K562 (cell line): ENCODE measurements around the gene CACNG7. TPM values are rescaled to one million over a fixed set of nuclear protein-coding genes. Genes with fewer than 3 reads are reported as not detected.
A peak's percentile ranks its signal among the peaks of the same experiment; 100 is the strongest.

Source experiments
- ATAC-seq: fragments of 200-7000 bp; cut with Tn5 transposase; 3 replicates; pipeline ENCODE4 v1.9.1; 2020; ENCODE audit warnings: moderate library complexity
- BruUV-seq: library from RNA; stranded (reverse); fragments of 400-500 nt; replicated peaks from 2 replicates; lab custom pipeline; 2021; lab: Mats Ljungman, UMichigan
- CTCF ChIA-PET: fragments of 300-600 bp; formaldehyde crosslinking; extraction: SDS; loops from one replicate; lab custom pipeline; 2021; ENCODE audit warnings: low intra/inter-chr PET ratio; lab: Yijun Ruan, JAX
- POLR2A ChIA-PET: fragments of 300-600, 350-650 bp; sonication (Branson Sonifier 250); formaldehyde crosslinking; extraction: SDS; loops from one replicate; lab custom pipeline; 2021; ENCODE audit warnings: antibody characterized with exemption, inconsistent platforms; lab: Yijun Ruan, JAX
- DNase-seq, 4 experiments: peaks; one replicate each; pipeline versions ENCODE4 v3.0.0 to v3.0.0-alpha.2; 2011 to 2018; ENCODE audit warnings: low spot score in 3 of 4, mixed read lengths in 3 of 4; ENCODE audit errors: extremely low read depth in 1 of 4
- FAIRE-seq: peaks from 2 replicates; lab custom pipeline; 2011; peaks lifted over from hg19 to GRCh38; lab: Jason Lieb, UNC
- H2AFZ ChIP-seq: 2 replicates; pipeline ENCODE4 v1.6.0; 2011; ENCODE audit warnings: low read depth, low read length, control low read depth, inconsistent platforms
- H3K27ac ChIP-seq: fragments of 200-600 bp; 3 replicates; pipeline ENCODE4 v1.8.0; 2011; ENCODE audit warnings: low read depth, mild to moderate bottlenecking, control low read depth, inconsistent platforms, low read length, moderate library complexity, mixed read lengths; ENCODE audit errors: extremely low read depth
- H3K27me3 ChIP-seq, 2 experiments: fragments of 300-600 bp in 1 of 2; 2 replicates in 1 of 2; 3 replicates in 1 of 2; pipeline versions ENCODE4 v1.6.0 to v1.8.0; 2011; ENCODE audit warnings: inconsistent platforms in 2 of 2, low read length in 2 of 2, mild to moderate bottlenecking in 1 of 2, mixed read lengths in 1 of 2, moderate library complexity in 1 of 2; ENCODE audit not compliant: control insufficient read depth in 2 of 2, insufficient read depth in 2 of 2
- H3K36me3 ChIP-seq: fragments of 300-600 bp; 3 replicates; pipeline ENCODE4 v1.8.0; 2011; ENCODE audit warnings: mild to moderate bottlenecking, low read length, inconsistent platforms; ENCODE audit not compliant: control insufficient read depth, insufficient read depth
- H3K4me1 ChIP-seq, 2 experiments: fragments of 200-600 bp in 1 of 2; replicated peaks in 1 of 2; 2 replicates in 1 of 2; 3 replicates in 1 of 2; pipeline versions ENCODE4 v1.5.1 to v1.8.0; 2011; ENCODE audit warnings: inconsistent platforms in 2 of 2, low read length in 2 of 2, mild to moderate bottlenecking in 1 of 2, mixed read lengths in 1 of 2, moderate library complexity in 1 of 2; ENCODE audit not compliant: control insufficient read depth in 2 of 2, insufficient read depth in 2 of 2
- H3K4me2 ChIP-seq: 2 replicates; pipeline ENCODE4 v1.6.1; 2011; ENCODE audit warnings: low read length, control low read depth, inconsistent platforms, mixed read lengths; ENCODE audit not compliant: insufficient read depth
- H3K4me3 ChIP-seq: fragments of 200-600 bp; sonication (generic), shearing (Covaris generic); 2 replicates; pipeline ENCODE4 v1.5.1; 2016; ENCODE audit warnings: control low read depth, inconsistent platforms
- H3K79me2 ChIP-seq: fragments of 200-600 bp; 3 replicates; pipeline ENCODE4 v1.8.0; 2011; ENCODE audit warnings: low read length, inconsistent platforms; ENCODE audit not compliant: control insufficient read depth, insufficient read depth
- H3K9ac ChIP-seq, 2 experiments: 2 replicates each; pipeline versions ENCODE4 v1.6.0 to v1.6.1; 2011; ENCODE audit warnings: low read depth in 2 of 2, low read length in 2 of 2, control low read depth in 1 of 2, inconsistent platforms in 1 of 2, mild to moderate bottlenecking in 1 of 2, mixed read lengths in 1 of 2; ENCODE audit not compliant: insufficient read depth in 1 of 2
- H3K9me1 ChIP-seq: one replicate; pipeline ENCODE4 v1.6.0; 2011; ENCODE audit warnings: inconsistent platforms, mild to moderate bottlenecking, low read length, moderate library complexity; ENCODE audit not compliant: control insufficient read depth, insufficient read depth
- H3K9me3 ChIP-seq: replicated peaks from 2 replicates; pipeline ENCODE4 v1.5.1; 2011; ENCODE audit warnings: low read depth, low read length, inconsistent platforms; ENCODE audit not compliant: control insufficient read depth, insufficient read depth
- H4K20me1 ChIP-seq: replicated peaks from 2 replicates; pipeline ENCODE4 v1.6.1; 2011; ENCODE audit warnings: low read length, inconsistent platforms, mixed read lengths; ENCODE audit not compliant: control insufficient read depth, insufficient read depth
- ASH1L ChIP-seq: fragments of 450-650 bp; IDR thresholded peaks from 2 replicates; pipeline ENCODE4 v1.6.1; 2018; ENCODE audit warnings: borderline replicate concordance, mild to moderate bottlenecking, low read depth; ENCODE audit not compliant: partially characterized antibody
- CEBPB ChIP-seq: fragments of 450-650 bp; IDR thresholded peaks from 2 replicates; pipeline ENCODE4 v1.6.1; 2016; ENCODE audit warnings: missing genetic modification characterization, missing compliant biosample characterization
- E4F1 ChIP-seq: fragments of 250-450 bp; sonication (Bioruptor Pico); IDR thresholded peaks from 2 replicates; pipeline ENCODE4 v1.5.0; 2021; ENCODE audit warnings: mild to moderate bottlenecking, borderline replicate concordance
- HNRNPLL ChIP-seq: fragments of 200-400 bp; formaldehyde crosslinking; IDR thresholded peaks from 2 replicates; pipeline ENCODE4 v1.6.1; 2017; ENCODE audit warnings: low read length, low read depth, mild to moderate bottlenecking; ENCODE audit not compliant: poor library complexity, severe bottlenecking
- IRF1 ChIP-seq: sonication (generic); formaldehyde crosslinking; IDR thresholded peaks from 2 replicates; pipeline ENCODE4 v1.8.0; 2022; ENCODE audit warnings: missing genetic modification reagents, mild to moderate bottlenecking, borderline replicate concordance
- KLF10 ChIP-seq: fragments of 250-450 bp; sonication (Bioruptor Pico); IDR thresholded peaks from 2 replicates; pipeline ENCODE4 v1.6.1; 2021; ENCODE audit warnings: matching md5 sums
- MTA3 ChIP-seq: fragments of 450-650 bp; formaldehyde crosslinking; IDR thresholded peaks from 2 replicates; pipeline ENCODE4 v1.6.1; 2017; ENCODE audit warnings: mild to moderate bottlenecking, borderline replicate concordance
- MYBL2 ChIP-seq, 2 experiments: fragments of 450-650 bp in 1 of 2; sonication (generic) in 1 of 2; formaldehyde crosslinking in 1 of 2; IDR thresholded peaks; 2 replicates each; pipeline versions ENCODE4 v1.6.1 to v1.8.1; 2017 to 2022; ENCODE audit warnings: borderline replicate concordance in 1 of 2, inconsistent platforms in 1 of 2, low read depth in 1 of 2, mild to moderate bottlenecking in 1 of 2, missing genetic modification reagents in 1 of 2, moderate library complexity in 1 of 2
- SMAD2 ChIP-seq: fragments of 150-350 bp; IDR thresholded peaks from 2 replicates; pipeline ENCODE4 v1.6.1; 2014; ENCODE audit warnings: low read depth, mild to moderate bottlenecking, low read length
- SOX6 ChIP-seq: fragments of 450-650 bp; IDR thresholded peaks from 2 replicates; pipeline ENCODE4 v1.6.1; 2014; ENCODE audit warnings: mild to moderate bottlenecking
- TSHZ1 ChIP-seq: fragments of 250-450 bp; sonication (Bioruptor Pico); IDR thresholded peaks from 2 replicates; pipeline ENCODE4 v1.4.0; 2020; ENCODE audit warnings: mild to moderate bottlenecking, moderate library complexity
- ZNF75A ChIP-seq: fragments of 450-650 bp; formaldehyde crosslinking; IDR thresholded peaks from 2 replicates; pipeline ENCODE4 v1.4.0; 2020; ENCODE audit warnings: mild to moderate bottlenecking
- ZSCAN29 ChIP-seq: fragments of 450-650 bp; IDR thresholded peaks from 2 replicates; pipeline ENCODE4 v1.6.1; 2017
- WGBS: fragments of 100-300 bp; shearing (Covaris generic); methylation state at CpG from one replicate; pipeline ENCODE4 v1.1.6; 2016; ENCODE audit warnings: low coverage, mixed read lengths; ENCODE audit not compliant: insufficient coverage; ENCODE audit errors: missing lambda C conversion rate; 5-methylcytosine and 5-hydroxymethylcytosine counted together
- in situ Hi-C: fragments of 300-500 bp; cut with MboI; formaldehyde crosslinking; loops from 4 replicates; pipeline ENCODE4 v1.15.0; 2018; ENCODE audit warnings: inconsistent platforms, mixed read lengths
- intact Hi-C: fragments of 100-400 bp; cut with micrococcal nuclease; formaldehyde crosslinking; loops from 2 replicates; pipeline ENCODE4 v1.14.2; 2022
- polyA plus RNA-seq, 8 experiments: library from polyadenylated mRNA; depleted of rRNA in 4 of 8; stranded (reverse) in 5 of 8; unstranded in 3 of 8; fragments of >200 nt; fragmentation: Nextera tagmentation in 2 of 8; fragmentation: Illumina TruSeq in 1 of 8; extraction: Ambion mirVana in 2 of 8; extraction: Trizol in 1 of 8; gene quantifications; 2 replicates each; pipeline versions ENCODE4 v1.2.1 to v1.2.3, GENCODE V29; 2011 to 2014; ENCODE audit warnings: inconsistent platforms in 1 of 8, missing spikeins in 1 of 8
- total RNA-seq, 7 experiments: library from RNA; depleted of rRNA in 6 of 7; stranded (reverse); fragments of >200 nt in 6 of 7; fragmentation: Illumina TruSeq in 2 of 7; extraction: Trizol in 2 of 7; gene quantifications; 2 replicates each; pipeline versions ENCODE4 v1.2.1 to v1.2.3, GENCODE V29; 2011 to 2021; ENCODE audit warnings: low replicate concordance in 1 of 7

CACNG7 gene
- total and polyA plus RNA-seq, 9 of the 15 experiments (the other 6 are each of a cell fraction or from before 2014, with no cell fraction given): not detected

- Histone ChIP-seq H3K27me3 (peaks cover 9 to 12% of the 10 kb centered on the region in 2 experiments; a peak in 3 of 5 replicates), H3K9me3 (no peaks in the 10 kb centered on the region), H3K4me1 (peaks cover 0 to 41% of the 10 kb centered on the region in 2 experiments; a peak in 3 of 5 replicates), H4K20me1 (no peaks in the 10 kb centered on the region), H3K79me2 (no peaks in the 10 kb centered on the region), H3K9me1 (no peaks in the 10 kb centered on the region), H3K27ac (no peak overlapping the region), H3K4me3 (peak overlapping the region; percentile 38), H3K4me2 (peak overlapping the region; percentile 83), H3K9ac (peak overlapping the region; percentile 48 to 85; a peak in 3 of 4 replicates), H2AFZ (peak overlapping the region; percentile 94), H3K36me3 (peaks cover 15% of the 10 kb centered on the region; the same call in 2 of the 3 replicates)
- in situ Hi-C loops: no loop called here
- 11% methylated on average over 37 of the region's 51 CpGs for WGBS
- POLR2A ChIA-PET: interaction anchor here (0.6 to 4.3 kb wide), 3 partner anchors 8 to 22 kb away, joined by 3 to 27 read pairs (median 3); partner anchors contain the start of gene MYADM
- peak; percentile 77 for FAIRE-seq
- DNase-seq: peak; percentile 89 to 93 (median 90)
- intact Hi-C loops: no loop called here
- CTCF ChIA-PET: no interaction called here
- ATAC-seq: peak; percentile 98
- no TSS peak for BruUV-seq
- TF ChIP-seq ZSCAN29: no peak
- no peak for TF ChIP-seq IRF1 (CRISPR knock-in tag)
- no peak for TF ChIP-seq E4F1 (CRISPR knock-in tag)
- TF ChIP-seq TSHZ1: no peak
- no peak for TF ChIP-seq KLF10
- TF ChIP-seq HNRNPLL: no peak
- TF ChIP-seq MYBL2 (IDR thresholded peaks at IDR 0.05; ENCODE audit: low read depth): no peak
- no peak for TF ChIP-seq MYBL2 (CRISPR knock-in tag; IDR thresholded peaks at IDR 0.05; ENCODE audit: borderline replicate concordance)
- no peak for TF ChIP-seq ASH1L
- TF ChIP-seq CEBPB (tag): no peak
- TF ChIP-seq SMAD2: no peak
- TF ChIP-seq ZNF75A (CRISPR knock-in tag): no peak
- TF ChIP-seq MTA3: no peak
- no peak for TF ChIP-seq SOX6
Measured at GRCh38 chr19:53879140-53880081, 29.7 kb upstream of the CACNG7 start.
